HS-5 (cell line): ENCODE data around the gene MIB2.
"Not testable (repeated sequence)": the region's sequence is repeated elsewhere in the genome, so short reads cannot be mapped to it uniquely, and the experiment has no call there.

Source experiments
- DNase-seq: peaks from one replicate; pipeline ENCODE4 v3.0.0-alpha.2; 2012; ENCODE audit warnings: low read depth

MIB2 gene

GRCh38 chr1:1658583-1659549 lies 43.6 kb downstream of the MIB2 start, which contains the start of gene CDK11B:
Gene CDK11B (minus strand): TSS chr1:1659004. CDS start chr1:1657485, 1,519 bp downstream.
- DNase-seq = peak; percentile 96

GRCh38 chr1:1662392-1662791 lies 47.1 kb downstream of the MIB2 start:
- not testable (repeated sequence) for DNase-seq

- not testable (repeated sequence) for DNase-seq
Observed at GRCh38 chr1:1662830-1663560, 47.7 kb downstream of the MIB2 start.

GRCh38 chr1:1664318-1664717 lies 49.0 kb downstream of the MIB2 start:
- DNase-seq = not testable (repeated sequence)

GRCh38 chr1:1664941-1665814 lies 49.9 kb downstream of the MIB2 start:
- DNase-seq = no peak

- no peak for DNase-seq
Observed at GRCh38 chr1:1665815-1666251, 50.5 kb downstream of the MIB2 start.

GRCh38 chr1:1666526-1666925 lies 51.2 kb downstream of the MIB2 start:
- DNase-seq = no peak

- DNase-seq = no peak
Observed at GRCh38 chr1:1669468-1670440, 54.5 kb downstream of the MIB2 start.

GRCh38 chr1:1670866-1671265 lies 55.6 kb downstream of the MIB2 start:
- no peak for DNase-seq

- DNase-seq = no peak
Observed at GRCh38 chr1:1671365-1672119, 56.2 kb downstream of the MIB2 start.

GRCh38 chr1:1672181-1672965 lies 57.1 kb downstream of the MIB2 start:
- no peak for DNase-seq

GRCh38 chr1:1674806-1675205 lies 59.5 kb downstream of the MIB2 start:
- DNase-seq = not testable (repeated sequence)

GRCh38 chr1:1675218-1675617 lies 59.9 kb downstream of the MIB2 start:
- not testable (repeated sequence) for DNase-seq

- DNase-seq = not testable (repeated sequence)
Observed at GRCh38 chr1:1676087-1676486, 60.8 kb downstream of the MIB2 start.

- DNase-seq = no peak
Observed at GRCh38 chr1:1677718-1678580, 62.6 kb downstream of the MIB2 start.

- DNase-seq = no peak
Observed at GRCh38 chr1:1678581-1679380, 63.5 kb downstream of the MIB2 start.
